T-helper 22 cell (primary cell): ENCODE results near the gene RTP5.
"Not testable (repeated sequence)": the region's sequence is repeated elsewhere in the genome, so short reads cannot be mapped to it uniquely, and the experiment has no call there.

Source experiments
- DNase-seq: peaks from one replicate; pipeline ENCODE4 v3.0.0-alpha.2; 2020; ENCODE audit warnings: low read depth

RTP5 gene

GRCh38 chr2:241922816-241923601 is 53.5 kb downstream of the RTP5 start:
- DNase-seq, result not testable (repeated sequence)
